T47D (cell line): ENCODE results near the gene TOP1.

ENCODE experiments used
- DNase-seq, 2 experiments: peaks; one replicate each; pipeline versions ENCODE4 v3.0.0 to v3.0.0-alpha.2; 2011 to 2012; ENCODE audit warnings: low read depth in 1 of 2, low spot score in 1 of 2
- JUND ChIP-seq: IDR thresholded peaks from 2 replicates; pipeline ENCODE4 v1.6.1; 2012; ENCODE audit warnings: low read depth
- in situ Hi-C: cut with HindIII; loops from 2 replicates; pipeline ENCODE4 v1.10.0; 2016; ENCODE audit warnings: low sequenced_read_pairs, low pct_unique_long_range_greater_than_20kb

Gene TOP1

GRCh38 chr20:41028359-41029149, at the start of gene TOP1:
TSS of gene TOP1 (plus strand) at chr20:41028822. CDS start at chr20:41029068, 246 bp downstream.
- in situ Hi-C loops = no loop called here
- no peak for TF ChIP-seq JUND
- DNase-seq = peak; percentile 99 to 100

DNA sequence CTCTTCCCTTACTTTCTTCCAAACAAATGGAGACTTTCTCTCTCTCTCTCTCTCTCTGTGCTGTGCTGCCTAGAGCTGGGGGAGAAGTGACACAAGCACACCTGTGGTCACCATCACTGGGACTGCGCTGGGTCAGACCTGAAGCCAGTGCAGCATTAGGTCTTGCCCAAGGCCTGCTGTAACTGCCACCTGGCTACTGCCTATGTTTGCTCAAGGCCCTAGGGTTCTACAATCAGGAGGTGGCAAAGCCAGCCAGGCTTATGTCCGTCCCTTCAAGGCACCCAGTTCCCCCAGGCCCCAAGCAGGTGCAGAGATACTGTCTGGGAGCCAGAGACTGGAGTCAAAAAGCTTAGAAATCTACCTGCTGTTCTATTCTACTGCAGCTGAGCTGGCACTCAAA, 49.4 kb upstream of the TOP1 start:
- no peak for TF ChIP-seq JUND
- in situ Hi-C loops = no loop called here
- DNase-seq = peak in 1 of 2 experiments; percentile 57

- DNase-seq = no peak
- TF ChIP-seq JUND = no peak
- in situ Hi-C loops = no loop called here
Measured at GRCh38 chr20:40980106-40980827, 48.4 kb upstream of the TOP1 start.

DNA sequence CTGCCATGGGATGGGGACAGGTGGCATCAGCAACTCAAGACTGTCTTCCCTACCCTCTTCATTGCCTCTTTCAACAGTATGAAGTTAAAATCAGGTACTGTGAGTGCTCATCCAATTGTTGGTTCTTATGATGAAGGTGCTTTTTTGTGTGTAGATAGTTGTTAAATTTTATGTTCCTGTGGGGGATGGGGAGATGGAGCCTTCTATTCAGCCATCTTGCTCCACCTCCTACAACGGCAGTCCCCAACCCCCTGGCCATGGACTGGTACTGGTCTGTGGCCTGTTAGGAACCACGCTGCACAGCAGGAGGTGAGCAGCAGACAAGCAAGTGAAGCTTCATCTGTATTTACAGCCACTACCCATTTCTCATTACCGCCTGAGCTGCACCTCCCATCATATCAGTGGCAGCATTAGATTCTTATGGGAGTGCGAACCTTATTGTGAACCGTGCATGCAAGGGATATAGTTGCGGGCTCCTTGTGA, 47.8 kb upstream of the TOP1 start:
- no peak for TF ChIP-seq JUND
- DNase-seq = no peak
- in situ Hi-C loops = no loop called here

- DNase-seq = no peak
- no peak for TF ChIP-seq JUND
- in situ Hi-C loops = no loop called here
Measured at GRCh38 chr20:40982415-40983145, 46.0 kb upstream of the TOP1 start.

GRCh38 chr20:40983898-40984297, 44.7 kb upstream of the TOP1 start:
- no peak for TF ChIP-seq JUND
- DNase-seq = no peak
- in situ Hi-C loops = no loop called here

- DNase-seq = no peak
- TF ChIP-seq JUND = no peak
- in situ Hi-C loops = no loop called here
Measured at GRCh38 chr20:40984496-40984895, 44.1 kb upstream of the TOP1 start.

DNA sequence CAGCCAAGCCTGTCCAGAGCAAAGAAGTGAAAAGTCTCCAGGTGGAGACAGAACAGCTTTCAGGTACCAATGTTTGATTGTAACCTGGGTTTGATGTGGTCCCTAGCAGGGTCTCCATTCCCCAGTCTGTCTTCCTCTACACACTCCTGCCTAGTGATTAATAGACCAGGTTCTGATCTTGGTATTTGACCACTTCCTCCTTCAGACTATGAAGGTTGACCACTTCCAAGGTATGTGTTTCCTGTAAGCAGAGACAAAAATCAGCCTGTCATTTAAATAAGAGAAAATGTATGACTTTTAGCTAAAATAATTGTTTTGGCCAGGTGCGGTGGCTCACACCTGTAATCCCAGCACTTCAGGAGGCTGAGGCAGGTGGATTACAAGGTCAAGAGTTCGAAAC, 41.8 kb upstream of the TOP1 start:
- no peak for TF ChIP-seq JUND
- in situ Hi-C loops = no loop called here
- DNase-seq = no peak

GRCh38 chr20:40990542-40991120, 38.0 kb upstream of the TOP1 start:
- no peak for TF ChIP-seq JUND
- peak; percentile 87 to 94 for DNase-seq
- in situ Hi-C loops = no loop called here

GRCh38 chr20:40991181-40991889, 37.3 kb upstream of the TOP1 start:
- in situ Hi-C loops = no loop called here
- no peak for DNase-seq
- TF ChIP-seq JUND = no peak

GRCh38 chr20:40992349-40993113, 36.1 kb upstream of the TOP1 start:
- no peak for TF ChIP-seq JUND
- in situ Hi-C loops = no loop called here
- no peak for DNase-seq
